ENCODE results near the gene COL28A1. TPM values are rescaled to one million over a fixed set of nuclear protein-coding genes. Genes with fewer than 3 reads are reported as not detected.
"Not testable (repeated sequence)": the region's sequence is repeated elsewhere in the genome, so short reads cannot be mapped to it uniquely, and the experiment has no call there.

COL28A1 gene
- total RNA-seq, 1 experiment from 2014 or later: 0.08 TPM

- DNase-seq (ENCODE audit: low spot score): no peak
Observed at GRCh38 chr7:7475601-7476000, 60.1 kb downstream of the COL28A1 start.

DNA sequence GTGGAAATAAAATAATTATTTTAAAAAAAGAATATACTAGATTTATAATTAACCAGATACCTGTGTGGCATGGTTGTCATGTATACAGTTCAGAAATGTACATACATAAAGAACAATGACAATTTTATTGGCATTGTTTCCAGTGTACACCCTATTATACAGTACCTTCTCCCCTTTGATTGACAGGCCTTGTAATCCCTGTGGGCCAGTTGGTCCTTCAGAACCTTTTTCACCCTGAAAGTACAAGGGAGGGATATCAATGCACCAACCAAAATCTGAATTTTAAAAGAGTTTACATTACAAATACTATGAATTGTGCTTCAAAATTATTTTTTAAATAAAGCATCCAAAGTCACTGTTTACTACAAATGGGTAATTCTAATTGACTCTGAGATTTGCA, 61.2 kb downstream of the COL28A1 start:
- no peak for DNase-seq (ENCODE audit: low spot score)

- not testable (repeated sequence) for DNase-seq (ENCODE audit: low spot score)
Observed at GRCh38 chr7:7464991-7465765, 70.5 kb downstream of the COL28A1 start.

DNA sequence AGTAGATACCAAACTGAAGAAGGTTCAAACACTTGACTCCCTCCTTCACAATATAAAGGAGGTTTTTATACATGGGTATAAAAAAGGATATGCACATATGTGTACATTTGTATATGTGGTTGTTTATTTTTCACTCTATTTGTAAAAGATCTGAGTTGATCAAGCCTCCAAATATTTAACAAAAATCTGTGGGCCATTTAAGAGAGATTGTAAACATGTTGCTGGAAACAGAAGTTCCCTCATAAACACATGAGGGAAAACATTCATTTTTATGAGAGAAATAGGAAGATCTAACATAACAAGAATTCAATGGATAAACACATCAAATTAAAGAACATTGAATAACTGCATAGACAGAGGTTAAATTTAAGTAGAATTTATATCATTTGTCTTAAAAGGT, 81.7 kb downstream of the COL28A1 start:
- no peak for DNase-seq (ENCODE audit: low spot score)

DNA sequence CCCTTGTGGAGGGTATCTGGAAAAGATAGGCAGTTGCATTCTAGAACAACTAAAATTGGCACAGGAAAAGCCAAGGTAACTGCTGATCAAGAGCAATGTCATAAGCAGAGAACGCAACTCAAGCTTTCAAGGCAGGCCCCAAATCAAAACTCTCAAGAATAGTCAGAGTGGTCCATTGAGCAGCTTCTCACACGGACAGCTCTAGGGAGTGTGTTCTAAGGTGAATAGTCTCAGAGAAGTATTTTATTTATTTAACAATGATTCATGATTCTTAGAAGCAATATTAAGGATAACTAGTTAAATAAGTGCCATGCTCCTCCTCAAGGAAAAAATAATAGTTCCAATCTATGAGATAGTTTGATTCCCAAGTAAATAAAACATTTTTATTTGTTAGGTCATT, 83.0 kb downstream of the COL28A1 start:
- DNase-seq (ENCODE audit: low spot score): no peak

- no peak for DNase-seq (ENCODE audit: low spot score)
Observed at GRCh38 chr7:7452119-7452518, 83.6 kb downstream of the COL28A1 start.

DNA sequence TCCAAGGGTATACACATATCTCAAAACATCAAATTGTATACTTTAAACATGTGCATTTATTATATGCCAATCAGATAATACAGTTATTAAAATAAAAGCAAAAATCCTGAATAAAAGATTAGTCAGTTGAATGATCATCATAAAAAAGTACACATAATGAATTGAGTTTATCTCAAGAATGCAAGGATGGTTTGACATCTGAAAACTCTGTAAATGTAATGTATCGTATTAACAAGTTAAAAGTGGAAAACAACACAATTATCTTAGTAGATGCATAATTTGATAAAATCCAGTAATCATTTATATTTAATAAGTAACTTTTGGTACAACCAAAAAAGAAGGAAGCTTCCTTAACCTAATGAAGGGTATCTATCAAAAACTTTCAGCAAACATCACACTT, 86.6 kb downstream of the COL28A1 start:
- DNase-seq (ENCODE audit: low spot score): peak; percentile 19

- DNase-seq (ENCODE audit: low spot score): no peak
Observed at GRCh38 chr7:7446616-7447015, 89.1 kb downstream of the COL28A1 start.

DNA sequence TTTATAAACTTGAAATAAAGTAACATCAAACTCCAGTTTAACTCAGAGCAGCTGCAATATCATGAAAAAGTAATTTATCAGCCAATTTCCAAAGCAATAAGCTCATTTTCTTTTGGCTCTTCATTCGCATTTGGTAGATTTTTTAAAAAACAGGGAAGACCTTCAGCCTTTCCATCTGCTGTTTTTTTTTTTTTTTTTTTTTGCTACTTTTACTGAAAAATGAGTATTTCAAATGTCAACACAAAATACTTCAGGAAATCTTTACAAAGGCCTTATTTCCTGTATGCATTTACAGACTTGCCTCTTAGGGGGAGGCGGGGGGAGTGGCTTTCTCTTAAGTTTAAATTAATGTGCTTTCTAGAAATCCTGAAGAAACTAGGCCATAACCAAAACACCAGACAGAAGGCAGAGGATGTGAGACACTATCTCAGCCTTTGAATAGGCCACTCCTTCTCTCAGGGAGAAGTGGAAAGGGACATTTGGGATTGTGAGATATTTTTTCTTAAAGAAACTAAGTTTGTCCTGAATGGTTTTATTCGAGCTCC, 91.8 kb downstream of the COL28A1 start:
- DNase-seq (ENCODE audit: low spot score): no peak

- DNase-seq (ENCODE audit: low spot score): no peak
Observed at GRCh38 chr7:7439564-7439963, 96.1 kb downstream of the COL28A1 start.

- peak; percentile 13 for DNase-seq (ENCODE audit: low spot score)
Observed at GRCh38 chr7:7438851-7439250, 96.8 kb downstream of the COL28A1 start.

- DNase-seq (ENCODE audit: low spot score): no peak
Observed at GRCh38 chr7:7435978-7436377, 99.7 kb downstream of the COL28A1 start.

DNA sequence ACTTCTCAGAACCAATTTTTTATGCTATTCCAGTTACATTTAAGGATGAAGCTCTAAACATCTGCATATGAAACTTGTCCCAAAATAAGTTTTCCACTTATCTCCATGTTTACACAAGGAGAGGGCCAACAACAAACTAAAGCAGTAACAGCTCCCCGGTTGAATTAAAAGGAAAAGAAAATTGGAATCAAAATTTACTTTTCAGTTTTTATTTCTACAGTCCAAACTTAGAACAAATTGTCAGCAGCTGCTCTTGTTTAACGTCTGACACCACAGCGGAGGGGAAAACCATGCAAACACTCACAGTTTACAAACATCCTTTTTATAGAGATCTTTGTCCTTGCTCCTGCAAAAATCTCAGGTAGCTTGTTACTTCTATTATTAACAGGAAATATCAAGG, 101.3 kb downstream of the COL28A1 start:
- no peak for DNase-seq (ENCODE audit: low spot score)

- no peak for DNase-seq (ENCODE audit: low spot score)
Observed at GRCh38 chr7:7433811-7434210, 101.9 kb downstream of the COL28A1 start.

GRCh38 chr7:7432979-7433378, 102.7 kb downstream of the COL28A1 start:
- DNase-seq (ENCODE audit: low spot score): no peak

DNA sequence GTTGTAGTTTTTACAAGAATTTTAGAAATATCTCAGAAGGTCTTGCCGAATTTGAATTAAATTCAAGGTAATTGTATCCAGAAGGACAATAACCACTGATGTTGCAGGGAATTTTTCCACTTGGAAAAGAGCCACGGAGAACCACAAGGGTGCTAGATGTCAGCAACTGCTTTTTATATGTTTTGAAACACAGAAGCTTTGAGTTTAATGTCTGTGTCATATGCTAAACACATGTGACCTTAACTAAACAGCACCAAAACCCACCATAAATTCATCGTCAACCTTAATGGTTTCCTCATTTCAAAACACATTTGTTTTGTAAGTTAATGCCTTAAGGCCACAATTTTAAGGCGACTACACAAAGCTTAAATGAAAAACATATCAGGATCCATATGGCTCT, 106.9 kb downstream of the COL28A1 start:
- no peak for DNase-seq (ENCODE audit: low spot score)

DNA sequence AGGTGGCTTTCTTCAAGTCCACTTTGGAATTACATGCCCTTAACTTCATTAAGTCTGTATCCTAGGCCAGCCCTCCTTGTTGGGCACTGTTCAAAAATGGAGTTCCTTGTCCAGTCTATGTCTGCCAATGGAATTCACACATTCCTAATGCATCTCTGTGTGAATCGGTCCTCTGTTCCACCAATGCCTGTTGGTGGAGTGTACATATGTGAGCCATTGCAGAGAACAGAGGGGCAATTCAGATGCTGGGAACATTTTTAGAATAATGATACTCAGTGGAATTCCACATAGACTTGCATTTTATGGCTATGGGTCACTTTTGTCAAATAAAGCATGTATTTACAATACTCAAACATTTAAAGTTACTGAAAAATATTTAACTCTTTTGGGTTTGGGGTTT, 108.3 kb downstream of the COL28A1 start:
- DNase-seq (ENCODE audit: low spot score): no peak

- no peak for DNase-seq (ENCODE audit: low spot score)
Observed at GRCh38 chr7:7426676-7427075, 109.0 kb downstream of the COL28A1 start.

DNA sequence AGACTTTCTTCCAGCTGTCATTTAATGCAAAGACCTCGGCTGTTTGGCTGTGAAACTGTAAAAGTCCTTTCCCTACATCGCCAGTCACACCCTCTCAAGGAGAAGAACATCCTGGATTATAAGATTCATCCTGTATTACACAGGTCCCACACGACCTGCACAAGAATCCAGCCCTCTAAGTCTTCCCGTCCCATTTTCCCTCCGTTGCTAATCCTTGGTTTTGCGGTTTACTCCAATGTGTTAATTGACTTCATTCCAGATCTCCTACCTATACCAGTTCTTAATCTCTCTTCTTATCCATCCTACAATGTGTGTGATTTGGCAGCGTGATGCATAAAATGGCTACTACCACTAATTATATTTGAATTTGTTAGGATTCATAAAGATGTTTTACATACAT, 110.4 kb downstream of the COL28A1 start:
- DNase-seq (ENCODE audit: low spot score): no peak

- peak; percentile 85 for DNase-seq (ENCODE audit: low spot score)
Observed at GRCh38 chr7:7424151-7424873, 111.4 kb downstream of the COL28A1 start.

- no peak for DNase-seq (ENCODE audit: low spot score)
Observed at GRCh38 chr7:7422641-7423040, 113.0 kb downstream of the COL28A1 start.

DNA sequence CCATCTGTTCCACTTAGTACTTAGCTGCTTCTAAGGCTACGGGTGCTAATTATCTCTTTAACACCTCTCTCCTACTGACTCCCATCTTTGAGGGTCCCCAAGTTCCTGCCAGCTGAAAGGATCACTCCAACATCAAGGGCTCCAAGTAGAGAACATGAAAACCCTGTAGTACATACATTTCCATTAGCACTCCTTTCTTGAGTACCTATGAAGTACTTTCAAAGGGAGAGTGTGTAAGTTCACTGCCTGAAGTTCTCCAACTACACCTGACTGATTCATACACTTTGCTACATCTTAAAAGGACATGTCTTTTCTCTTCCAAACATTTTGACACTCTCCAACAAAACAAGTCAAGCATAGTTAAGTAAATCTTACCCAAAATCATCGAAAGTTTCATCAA, 113.8 kb downstream of the COL28A1 start:
- no peak for DNase-seq (ENCODE audit: low spot score)

DNA sequence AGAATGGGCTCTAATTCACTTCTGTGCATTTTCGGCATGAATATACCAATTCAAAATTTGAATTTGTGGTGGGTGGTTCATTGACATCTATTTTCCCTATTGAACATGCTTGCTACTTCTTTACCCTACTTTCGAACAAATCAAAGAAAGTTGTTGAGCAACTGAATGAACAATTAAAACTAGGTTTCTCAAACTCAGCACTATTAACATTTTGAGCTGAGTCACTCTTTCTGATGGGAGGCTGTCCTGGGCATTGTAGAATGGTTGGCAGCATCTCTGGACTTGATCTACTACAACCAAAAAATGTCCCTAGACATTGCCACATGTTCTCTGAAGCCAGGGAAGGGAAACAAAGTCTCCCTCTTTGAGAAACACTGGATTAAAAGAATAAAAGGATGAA, 116.7 kb downstream of the COL28A1 start:
- DNase-seq (ENCODE audit: low spot score): no peak
